Fibroblast of lung (primary cell): ENCODE results near the gene PLCB2.

Experiments
- CTCF ChIP-seq, 2 donors: IDR thresholded peaks in 1 of 2; conservative IDR thresholded peaks in 1 of 2; 1 replicate in 1 of 2; 2 replicates in 1 of 2; pipeline ENCODE4 v1.5.1; 2011 to 2012; ENCODE audit warnings: low read length in 2 of 2, control low read depth in 1 of 2, inconsistent platforms in 1 of 2, low read depth in 1 of 2, mild to moderate bottlenecking in 1 of 2
- EZH2 ChIP-seq: IDR thresholded peaks from 2 replicates; pipeline ENCODE4 v1.5.1; 2012; ENCODE audit warnings: low read length, control low read depth, mild to moderate bottlenecking; ENCODE audit errors: missing control alignments

DNA sequence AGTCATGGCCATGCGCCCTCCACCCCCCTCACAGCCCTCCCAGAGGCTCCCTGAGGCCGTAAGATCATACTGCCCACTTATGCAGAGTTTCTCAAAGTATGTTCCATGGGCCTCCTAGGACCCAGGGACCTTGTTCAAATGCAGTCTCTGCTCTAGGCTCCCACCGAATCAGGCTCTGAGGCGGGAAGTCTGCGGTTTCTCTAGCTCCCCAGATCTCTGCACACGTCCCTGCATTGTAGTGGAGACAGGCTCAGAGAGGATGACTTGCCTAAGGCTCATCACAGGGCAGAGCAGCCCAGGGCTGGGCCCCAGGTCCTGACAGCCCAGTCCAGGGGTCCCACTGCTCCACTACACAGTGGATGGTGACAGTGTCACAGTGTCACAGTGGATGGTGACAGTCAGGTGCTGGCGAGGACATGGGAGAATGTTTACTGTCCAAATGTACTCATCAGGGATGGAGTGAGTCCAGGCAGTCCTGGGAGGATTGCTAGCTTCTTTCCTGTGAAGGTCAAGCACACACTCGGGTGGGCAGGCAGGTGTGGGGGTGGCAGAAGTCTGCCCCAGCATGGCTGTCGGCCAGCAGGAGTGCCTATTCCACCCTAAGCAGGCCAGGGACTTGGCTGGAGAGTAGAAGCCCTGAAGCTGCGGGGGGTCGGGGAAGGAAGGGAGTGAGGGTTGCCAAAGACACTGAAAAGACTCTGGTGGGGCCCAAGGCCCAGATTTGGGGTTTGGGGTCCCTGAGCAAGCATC, 37.3 kb downstream of the PLCB2 start:
- TF ChIP-seq CTCF (conservative IDR thresholded peaks at IDR 0.05 in 1 of 2, IDR thresholded peaks at IDR 0.05 in 1 of 2; ENCODE audit: low read depth in 1 of 2, low read length in 2 of 2) (no peak), EZH2 (no peak)
